Calu3 (cell line): Measurements from ENCODE around the gene TOM1L2. TPM values are rescaled to one million over a fixed set of nuclear protein-coding genes. Genes with fewer than 3 reads are reported as not detected.
A peak's percentile ranks its signal among the peaks of the same experiment; 100 is the strongest.

Source experiments
- BruUV-seq: library from RNA; stranded (reverse); fragments of 400-500 nt; replicated peaks from 2 replicates; lab custom pipeline; 2021; lab: Mats Ljungman, UMichigan
- CTCF ChIA-PET: fragments of 300-600 bp; sonication (Branson Sonifier 250); formaldehyde crosslinking; loops from one replicate; lab custom pipeline; 2022; ENCODE audit warnings: antibody characterized with exemption; lab: Charles Lee
- DNase-seq: peaks from one replicate; pipeline ENCODE4 v3.0.0; 2022
- H3K27ac Mint-ChIP-seq: one replicate; pipeline ENCODE4 v1.8.0; 2022; ENCODE audit warnings: mixed read lengths; ENCODE audit not compliant: unreplicated experiment
- H3K27me3 Mint-ChIP-seq: one replicate; pipeline ENCODE4 v1.8.0; 2022; ENCODE audit warnings: mixed read lengths; ENCODE audit not compliant: unreplicated experiment
- H3K36me3 Mint-ChIP-seq: one replicate; pipeline ENCODE4 v1.8.0; 2022; ENCODE audit warnings: mild to moderate bottlenecking, moderate library complexity, mixed read lengths; ENCODE audit not compliant: insufficient read depth, unreplicated experiment
- H3K4me1 Mint-ChIP-seq: one replicate; pipeline ENCODE4 v1.8.0; 2022; ENCODE audit warnings: mild to moderate bottlenecking, low read depth, mixed read lengths; ENCODE audit not compliant: unreplicated experiment
- H3K4me3 Mint-ChIP-seq: one replicate; pipeline ENCODE4 v1.8.0; 2022; ENCODE audit warnings: mild to moderate bottlenecking, low read depth, moderate library complexity, mixed read lengths; ENCODE audit not compliant: unreplicated experiment
- H3K9me3 Mint-ChIP-seq: one replicate; pipeline ENCODE4 v1.8.0; 2022; ENCODE audit warnings: low read depth, mixed read lengths; ENCODE audit not compliant: unreplicated experiment
- CTCF ChIP-seq: fragments of 200-600 bp; IDR thresholded peaks from one replicate; pipeline ENCODE4 v1.8.0; 2022; ENCODE audit warnings: antibody characterized with exemption; ENCODE audit not compliant: unreplicated experiment
- intact Hi-C: fragments of 100-400 bp; cut with micrococcal nuclease; formaldehyde crosslinking; loops from one replicate; pipeline ENCODE4 v1.10.0; 2022; ENCODE audit not compliant: unreplicated experiment
- total RNA-seq: library from RNA; stranded (reverse); gene quantifications from 2 replicates; pipeline ENCODE4 v1.2.3, GENCODE V29; 2022

Gene TOM1L2
- total RNA-seq, 1 experiment from 2014 or later: 20.1 TPM

- DNase-seq: no peak
- intact Hi-C loops: no loop called here
- no peaks in the 10 kb centered on the region for H3K9me3 Mint-ChIP-seq
- no peak overlapping the region for H3K27ac Mint-ChIP-seq
- H3K36me3 Mint-ChIP-seq: peaks cover 57% of the 10 kb centered on the region
- H3K4me1 Mint-ChIP-seq: peaks cover 58% of the 10 kb centered on the region
- BruUV-seq: no TSS peak
- CTCF ChIA-PET: no interaction called here
- H3K4me3 Mint-ChIP-seq: no peak overlapping the region
- H3K27me3 Mint-ChIP-seq: no peaks in the 10 kb centered on the region
- no peak for TF ChIP-seq CTCF
Measured at GRCh38 chr17:17830740-17831207, 141.4 kb downstream of the TOM1L2 start.

GRCh38 chr17:17830269-17830567 lies 142.0 kb downstream of the TOM1L2 start:
- H3K9me3 Mint-ChIP-seq: no peaks in the 10 kb centered on the region
- peaks cover 61% of the 10 kb centered on the region for H3K4me1 Mint-ChIP-seq
- peaks cover 59% of the 10 kb centered on the region for H3K36me3 Mint-ChIP-seq
- CTCF ChIA-PET: no interaction called here
- no peaks in the 10 kb centered on the region for H3K27me3 Mint-ChIP-seq
- no TSS peak for BruUV-seq
- no peak for TF ChIP-seq CTCF
- no peak overlapping the region for H3K27ac Mint-ChIP-seq
- intact Hi-C loops: no loop called here
- H3K4me3 Mint-ChIP-seq: no peak overlapping the region
- DNase-seq: no peak

- Mint-ChIP-seq H3K27me3 (no peaks in the 10 kb centered on the region), H3K27ac (peak overlapping the region; percentile 42), H3K9me3 (no peaks in the 10 kb centered on the region), H3K4me3 (no peak overlapping the region), H3K36me3 (peaks cover 57% of the 10 kb centered on the region), H3K4me1 (peaks cover 45% of the 10 kb centered on the region)
- CTCF ChIA-PET: no interaction called here
- intact Hi-C loops: no loop called here
- TF ChIP-seq CTCF: no peak
- DNase-seq: no peak
- BruUV-seq: no TSS peak
Measured at GRCh38 chr17:17827826-17828621, 144.2 kb downstream of the TOM1L2 start.

- peaks cover 48% of the 10 kb centered on the region for H3K4me1 Mint-ChIP-seq
- intact Hi-C loops: no loop called here
- no peak for TF ChIP-seq CTCF
- no TSS peak for BruUV-seq
- no peak overlapping the region for H3K4me3 Mint-ChIP-seq
- H3K36me3 Mint-ChIP-seq: peaks cover 62% of the 10 kb centered on the region
- H3K9me3 Mint-ChIP-seq: no peaks in the 10 kb centered on the region
- CTCF ChIA-PET: no interaction called here
- no peak for DNase-seq
- peak overlapping the region; percentile 84 for H3K27ac Mint-ChIP-seq
- H3K27me3 Mint-ChIP-seq: no peaks in the 10 kb centered on the region
Measured at GRCh38 chr17:17826942-17827785, 145.0 kb downstream of the TOM1L2 start.
